Measurements from ENCODE around the gene ABLIM1. TPM values are rescaled to one million over a fixed set of nuclear protein-coding genes. Genes with fewer than 3 reads are reported as not detected.
A peak's percentile ranks its signal among the peaks of the same experiment; 100 is the strongest.

The ABLIM1 gene
- total and polyA plus RNA-seq, 2 experiments from 2014 or later = 21.9 to 45.1 TPM

DNA sequence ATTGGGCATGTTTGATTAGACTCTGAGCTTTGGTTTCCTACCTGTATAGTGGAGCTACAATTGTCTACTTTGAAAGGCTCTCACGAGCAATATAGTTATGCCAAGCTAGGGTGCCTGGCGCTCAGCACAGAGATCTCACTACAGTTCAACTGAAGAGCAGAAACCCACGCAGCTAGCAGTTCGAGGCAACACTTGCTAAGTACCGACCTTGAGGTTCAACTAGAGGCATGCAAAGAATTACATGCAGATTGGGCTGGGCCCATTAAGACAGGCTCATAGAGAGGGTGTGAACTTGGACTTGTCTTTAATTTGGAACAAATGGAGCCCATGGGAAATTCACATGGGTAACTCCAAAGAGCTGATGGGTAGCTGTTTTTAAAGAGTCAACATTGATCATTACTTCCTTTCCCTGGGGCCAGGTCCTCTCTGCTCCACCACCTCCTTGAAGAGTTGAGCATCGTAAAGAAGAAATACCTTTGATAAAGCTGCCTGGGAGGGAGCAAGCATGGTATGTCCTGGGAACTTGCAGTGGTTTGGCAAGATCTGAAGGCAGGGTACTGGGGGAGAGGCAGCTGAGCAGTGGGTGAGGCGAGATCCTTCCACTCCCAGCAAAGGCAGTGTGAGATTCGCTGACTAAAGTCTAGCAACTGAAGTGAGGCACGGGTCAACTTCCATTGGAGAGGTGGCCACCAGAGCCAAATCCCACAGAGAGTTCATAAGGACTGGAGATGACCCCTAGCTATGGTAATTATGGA lies 228.3 kb downstream of the ABLIM1 start:
- ATAC-seq = no peak
- no peaks in the 10 kb centered on the region for H3K36me3 ChIP-seq (ENCODE audit: insufficient read depth)
- no peaks in the 10 kb centered on the region for H3K79me2 ChIP-seq (replicated peaks; ENCODE audit: insufficient read depth)
- no peaks in the 10 kb centered on the region for H3K36me3 Mint-ChIP-seq (ENCODE audit: low read depth)
- peaks cover 3% of the 10 kb centered on the region; the same call in 2 of the 3 replicates for H3K4me1 Mint-ChIP-seq
- no peaks in the 10 kb centered on the region for H3K27me3 ChIP-seq (ENCODE audit: insufficient read depth)
- H3K4me3 Mint-ChIP-seq = no peak overlapping the region
- peaks cover 4% of the 10 kb centered on the region for H3K27me3 Mint-ChIP-seq (ENCODE audit: insufficient read depth, low read depth, poor library complexity)
- no peak overlapping the region for H3K27ac ChIP-seq (ENCODE audit: low read depth)
- H3K9me3 Mint-ChIP-seq = no peaks in the 10 kb centered on the region
- no peak overlapping the region for H2AFZ ChIP-seq
- no peak overlapping the region for H3K27ac Mint-ChIP-seq
- no peaks in the 10 kb centered on the region; the same call in 1 of the 2 replicates for H3K9me2 ChIP-seq (ENCODE audit: insufficient read depth)
- TF ChIP-seq NANOG (IDR thresholded peaks at IDR 0.05; ENCODE audit: borderline replicate concordance) = no peak
- H3F3A ChIP-seq (replicated peaks; ENCODE audit: low read depth) = no peaks in the 10 kb centered on the region
- DNase-seq (ENCODE audit: low spot score) = no peak
- H3K4me1 ChIP-seq (ENCODE audit: insufficient read depth) = no peaks in the 10 kb centered on the region
- H3K4me3 ChIP-seq = no peak overlapping the region
- no peaks in the 10 kb centered on the region for H4K20me1 ChIP-seq (replicated peaks; ENCODE audit: insufficient read depth)
- no peak overlapping the region for H3K4me2 ChIP-seq

DNA sequence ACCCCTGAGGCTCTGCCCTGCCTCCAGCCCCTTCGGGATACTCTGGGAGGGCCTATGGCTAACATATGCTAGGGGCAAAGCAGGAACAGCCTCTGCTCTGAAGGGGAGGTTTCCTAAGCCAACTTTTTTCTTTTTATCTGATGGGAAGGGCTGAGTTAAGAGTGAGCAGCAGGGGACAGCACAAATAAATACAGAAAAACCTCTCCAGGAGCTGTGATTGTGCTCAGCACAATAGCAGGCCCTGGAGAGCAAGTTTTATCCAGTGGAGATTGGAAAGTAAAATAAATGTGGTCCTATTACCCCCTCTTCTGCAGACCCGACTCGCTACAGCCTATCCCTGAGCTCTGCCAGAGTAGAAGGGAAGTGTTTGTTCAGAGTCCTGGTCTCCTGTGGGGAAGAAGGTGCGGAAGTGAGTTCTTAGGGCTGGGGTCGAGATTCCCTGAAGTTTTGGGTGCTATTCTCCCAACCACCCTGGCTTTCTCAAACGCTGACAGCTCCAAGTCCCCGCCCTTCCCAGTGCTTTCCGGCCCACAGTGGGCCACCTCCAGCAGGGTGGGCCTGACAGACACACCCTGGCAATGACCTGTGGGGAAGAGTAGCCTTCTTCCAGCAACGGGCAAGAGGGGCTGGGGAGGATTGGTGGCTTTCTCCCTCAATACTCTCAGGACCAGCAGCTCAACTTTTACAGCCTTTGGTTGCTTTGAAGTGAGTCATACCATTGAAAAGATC lies 230.8 kb downstream of the ABLIM1 start:
- no peaks in the 10 kb centered on the region for H3K36me3 ChIP-seq (ENCODE audit: insufficient read depth)
- H3K79me2 ChIP-seq (replicated peaks; ENCODE audit: insufficient read depth) = no peaks in the 10 kb centered on the region
- peaks cover 4% of the 10 kb centered on the region for H3K27me3 Mint-ChIP-seq (ENCODE audit: insufficient read depth, low read depth, poor library complexity)
- no peak overlapping the region for H3K4me2 ChIP-seq
- no peaks in the 10 kb centered on the region for H3K4me1 ChIP-seq (ENCODE audit: insufficient read depth)
- ATAC-seq (peak; percentile 72), DNase-seq (ENCODE audit: low spot score) (peak; percentile 8)
- no peak overlapping the region for H3K4me3 Mint-ChIP-seq
- no peak overlapping the region for H3K27ac ChIP-seq (ENCODE audit: low read depth)
- H3K9me2 ChIP-seq (ENCODE audit: insufficient read depth) = no peaks in the 10 kb centered on the region; the same call in 1 of the 2 replicates
- H3K4me3 ChIP-seq = no peak overlapping the region
- peaks cover 3% of the 10 kb centered on the region; the same call in 2 of the 3 replicates for H3K4me1 Mint-ChIP-seq
- no peaks in the 10 kb centered on the region for H3K36me3 Mint-ChIP-seq (ENCODE audit: low read depth)
- H3F3A ChIP-seq (replicated peaks; ENCODE audit: low read depth) = no peaks in the 10 kb centered on the region
- no peaks in the 10 kb centered on the region for H3K9me3 Mint-ChIP-seq
- no peaks in the 10 kb centered on the region for H3K27me3 ChIP-seq (ENCODE audit: insufficient read depth)
- H3K27ac Mint-ChIP-seq = no peak overlapping the region
- no peaks in the 10 kb centered on the region for H4K20me1 ChIP-seq (replicated peaks; ENCODE audit: insufficient read depth)
- TF ChIP-seq, protein P1, sequence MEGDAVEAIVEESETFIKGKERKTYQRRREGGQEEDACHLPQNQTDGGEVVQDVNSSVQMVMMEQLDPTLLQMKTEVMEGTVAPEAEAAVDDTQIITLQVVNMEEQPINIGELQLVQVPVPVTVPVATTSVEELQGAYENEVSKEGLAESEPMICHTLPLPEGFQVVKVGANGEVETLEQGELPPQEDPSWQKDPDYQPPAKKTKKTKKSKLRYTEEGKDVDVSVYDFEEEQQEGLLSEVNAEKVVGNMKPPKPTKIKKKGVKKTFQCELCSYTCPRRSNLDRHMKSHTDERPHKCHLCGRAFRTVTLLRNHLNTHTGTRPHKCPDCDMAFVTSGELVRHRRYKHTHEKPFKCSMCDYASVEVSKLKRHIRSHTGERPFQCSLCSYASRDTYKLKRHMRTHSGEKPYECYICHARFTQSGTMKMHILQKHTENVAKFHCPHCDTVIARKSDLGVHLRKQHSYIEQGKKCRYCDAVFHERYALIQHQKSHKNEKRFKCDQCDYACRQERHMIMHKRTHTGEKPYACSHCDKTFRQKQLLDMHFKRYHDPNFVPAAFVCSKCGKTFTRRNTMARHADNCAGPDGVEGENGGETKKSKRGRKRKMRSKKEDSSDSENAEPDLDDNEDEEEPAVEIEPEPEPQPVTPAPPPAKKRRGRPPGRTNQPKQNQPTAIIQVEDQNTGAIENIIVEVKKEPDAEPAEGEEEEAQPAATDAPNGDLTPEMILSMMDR (conservative IDR thresholded peaks at IDR 0.05; ENCODE audit: low read depth in 2 of 2) = peak in 1 of 2 experiments; percentile 29; a peak in 1 of 4 replicates
- TF ChIP-seq EZH2phosphoT487 (IDR thresholded peaks at IDR 0.05; ENCODE audit: unreplicated experiment) (no peak), STAT1 (IDR thresholded peaks at IDR 0.05; ENCODE audit: unreplicated experiment) (no peak), NANOG (IDR thresholded peaks at IDR 0.05; ENCODE audit: borderline replicate concordance) (no peak), CREB1 (CRISPR knock-in tag; IDR thresholded peaks at IDR 0.05; ENCODE audit: low read depth) (no peak), ZNF114 (CRISPR knock-in tag; IDR thresholded peaks at IDR 0.05) (no peak)
- TF ChIP-seq, protein P2, sequence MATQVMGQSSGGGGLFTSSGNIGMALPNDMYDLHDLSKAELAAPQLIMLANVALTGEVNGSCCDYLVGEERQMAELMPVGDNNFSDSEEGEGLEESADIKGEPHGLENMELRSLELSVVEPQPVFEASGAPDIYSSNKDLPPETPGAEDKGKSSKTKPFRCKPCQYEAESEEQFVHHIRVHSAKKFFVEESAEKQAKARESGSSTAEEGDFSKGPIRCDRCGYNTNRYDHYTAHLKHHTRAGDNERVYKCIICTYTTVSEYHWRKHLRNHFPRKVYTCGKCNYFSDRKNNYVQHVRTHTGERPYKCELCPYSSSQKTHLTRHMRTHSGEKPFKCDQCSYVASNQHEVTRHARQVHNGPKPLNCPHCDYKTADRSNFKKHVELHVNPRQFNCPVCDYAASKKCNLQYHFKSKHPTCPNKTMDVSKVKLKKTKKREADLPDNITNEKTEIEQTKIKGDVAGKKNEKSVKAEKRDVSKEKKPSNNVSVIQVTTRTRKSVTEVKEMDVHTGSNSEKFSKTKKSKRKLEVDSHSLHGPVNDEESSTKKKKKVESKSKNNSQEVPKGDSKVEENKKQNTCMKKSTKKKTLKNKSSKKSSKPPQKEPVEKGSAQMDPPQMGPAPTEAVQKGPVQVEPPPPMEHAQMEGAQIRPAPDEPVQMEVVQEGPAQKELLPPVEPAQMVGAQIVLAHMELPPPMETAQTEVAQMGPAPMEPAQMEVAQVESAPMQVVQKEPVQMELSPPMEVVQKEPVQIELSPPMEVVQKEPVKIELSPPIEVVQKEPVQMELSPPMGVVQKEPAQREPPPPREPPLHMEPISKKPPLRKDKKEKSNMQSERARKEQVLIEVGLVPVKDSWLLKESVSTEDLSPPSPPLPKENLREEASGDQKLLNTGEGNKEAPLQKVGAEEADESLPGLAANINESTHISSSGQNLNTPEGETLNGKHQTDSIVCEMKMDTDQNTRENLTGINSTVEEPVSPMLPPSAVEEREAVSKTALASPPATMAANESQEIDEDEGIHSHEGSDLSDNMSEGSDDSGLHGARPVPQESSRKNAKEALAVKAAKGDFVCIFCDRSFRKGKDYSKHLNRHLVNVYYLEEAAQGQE (IDR thresholded peaks at IDR 0.05; ENCODE audit: unreplicated experiment) = no peak
- TF ChIP-seq, protein P3, sequence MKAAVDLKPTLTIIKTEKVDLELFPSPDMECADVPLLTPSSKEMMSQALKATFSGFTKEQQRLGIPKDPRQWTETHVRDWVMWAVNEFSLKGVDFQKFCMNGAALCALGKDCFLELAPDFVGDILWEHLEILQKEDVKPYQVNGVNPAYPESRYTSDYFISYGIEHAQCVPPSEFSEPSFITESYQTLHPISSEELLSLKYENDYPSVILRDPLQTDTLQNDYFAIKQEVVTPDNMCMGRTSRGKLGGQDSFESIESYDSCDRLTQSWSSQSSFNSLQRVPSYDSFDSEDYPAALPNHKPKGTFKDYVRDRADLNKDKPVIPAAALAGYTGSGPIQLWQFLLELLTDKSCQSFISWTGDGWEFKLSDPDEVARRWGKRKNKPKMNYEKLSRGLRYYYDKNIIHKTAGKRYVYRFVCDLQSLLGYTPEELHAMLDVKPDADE (IDR thresholded peaks at IDR 0.05) = no peak
- no peak overlapping the region for H2AFZ ChIP-seq
